OCI-M2 (cell line): Measurements from ENCODE around the gene TECPR1.

Experiments
- DNase-seq: peaks from one replicate; lab custom pipeline; 2025; ENCODE audit not compliant: unreplicated experiment; lab: John Stamatoyannopoulos, UW

TECPR1 gene

DNA sequence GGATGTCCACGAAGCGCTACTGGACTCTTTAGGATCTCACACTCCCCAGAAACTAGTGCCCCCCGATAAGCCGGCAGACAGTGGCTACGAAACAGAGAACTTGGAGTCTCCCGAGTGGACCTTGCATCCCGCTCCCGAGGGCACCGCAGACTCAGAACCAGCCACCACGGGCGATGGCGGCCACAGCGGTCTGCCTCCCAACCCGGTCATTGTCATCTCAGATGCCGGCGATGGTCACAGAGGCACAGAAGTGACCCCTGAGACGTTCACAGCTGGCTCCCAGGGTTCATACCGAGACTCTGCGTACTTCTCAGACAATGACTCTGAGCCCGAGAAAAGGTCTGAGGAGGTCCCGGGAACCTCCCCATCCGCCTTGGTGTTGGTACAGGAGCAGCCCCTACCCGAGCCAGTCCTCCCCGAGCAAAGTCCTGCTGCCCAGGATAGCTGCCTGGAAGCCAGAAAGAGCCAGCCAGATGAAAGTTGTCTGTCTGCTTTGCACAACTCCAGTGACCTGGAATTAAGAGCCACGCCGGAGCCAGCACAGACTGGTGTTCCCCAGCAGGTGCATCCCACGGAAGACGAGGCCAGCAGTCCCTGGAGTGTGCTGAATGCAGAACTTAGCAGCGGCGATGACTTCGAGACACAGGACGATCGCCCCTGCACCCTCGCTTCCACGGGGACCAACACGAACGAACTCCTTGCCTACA, 58.4 kb downstream of the TECPR1 start:
- no peak for DNase-seq

DNA sequence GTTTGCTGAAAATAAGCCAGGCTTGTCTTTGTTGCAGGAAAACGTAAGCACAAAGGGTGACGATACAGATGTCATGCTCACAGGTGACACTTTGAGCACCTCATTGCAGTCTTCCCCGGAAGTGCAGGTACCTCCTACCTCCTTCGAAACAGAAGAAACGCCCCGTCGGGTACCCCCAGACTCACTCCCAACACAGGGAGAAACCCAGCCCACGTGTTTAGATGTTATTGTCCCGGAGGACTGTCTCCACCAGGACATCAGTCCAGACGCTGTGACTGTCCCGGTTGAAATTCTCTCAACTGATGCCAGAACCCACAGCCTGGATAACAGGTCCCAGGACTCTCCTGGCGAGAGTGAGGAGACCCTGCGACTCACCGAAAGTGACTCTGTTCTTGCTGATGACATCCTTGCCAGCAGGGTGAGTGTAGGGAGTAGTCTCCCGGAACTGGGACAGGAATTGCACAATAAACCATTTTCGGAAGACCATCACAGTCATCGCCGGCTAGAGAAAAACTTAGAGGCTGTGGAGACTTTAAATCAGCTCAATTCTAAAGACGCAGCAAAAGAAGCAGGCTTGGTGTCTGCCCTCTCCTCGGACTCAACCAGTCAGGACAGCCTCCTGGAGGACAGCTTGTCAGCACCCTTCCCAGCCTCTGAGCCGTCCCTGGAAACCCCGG, 59.1 kb downstream of the TECPR1 start:
- DNase-seq, result no peak

- no peak for DNase-seq
Observed at GRCh38 chr7:98191668-98192431, 60.2 kb downstream of the TECPR1 start.

DNA sequence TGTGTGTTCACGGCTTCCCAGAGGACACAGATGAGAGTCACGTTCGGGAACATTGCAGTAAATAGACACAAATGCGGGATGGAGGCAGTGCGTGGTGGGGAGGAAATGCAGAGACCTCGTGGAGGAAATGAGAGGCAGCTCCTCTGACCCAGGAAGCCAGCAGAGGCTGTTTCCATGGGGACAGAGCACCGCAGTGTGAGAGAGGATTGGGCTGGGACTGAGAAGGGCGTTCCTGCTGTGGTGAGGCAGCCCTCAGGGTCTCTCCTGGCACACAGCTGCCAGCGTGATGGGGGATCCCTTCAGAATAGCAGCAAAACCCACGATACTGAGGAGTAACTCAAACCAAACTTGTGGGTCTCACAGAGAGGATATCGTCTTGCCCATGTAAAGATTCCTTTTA, 62.5 kb downstream of the TECPR1 start:
- DNase-seq, result no peak

DNA sequence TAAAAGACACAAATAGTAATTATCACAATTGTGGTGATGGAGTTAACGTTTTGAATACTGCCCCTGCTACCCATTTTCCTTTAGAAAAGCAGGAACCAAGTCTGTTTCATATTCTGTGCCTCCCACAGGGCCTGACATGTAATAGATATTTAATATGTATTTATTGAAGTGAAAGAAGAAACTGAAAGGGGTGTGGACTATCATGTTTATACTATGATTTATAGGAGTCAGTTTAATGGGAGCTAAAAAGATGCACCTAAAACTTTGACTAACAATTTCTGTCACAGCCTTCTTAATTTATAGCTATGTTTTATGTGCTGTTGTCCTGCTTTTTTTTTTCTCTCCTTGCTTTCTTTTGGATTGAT, 64.9 kb downstream of the TECPR1 start:
- DNase-seq, result no peak

DNA sequence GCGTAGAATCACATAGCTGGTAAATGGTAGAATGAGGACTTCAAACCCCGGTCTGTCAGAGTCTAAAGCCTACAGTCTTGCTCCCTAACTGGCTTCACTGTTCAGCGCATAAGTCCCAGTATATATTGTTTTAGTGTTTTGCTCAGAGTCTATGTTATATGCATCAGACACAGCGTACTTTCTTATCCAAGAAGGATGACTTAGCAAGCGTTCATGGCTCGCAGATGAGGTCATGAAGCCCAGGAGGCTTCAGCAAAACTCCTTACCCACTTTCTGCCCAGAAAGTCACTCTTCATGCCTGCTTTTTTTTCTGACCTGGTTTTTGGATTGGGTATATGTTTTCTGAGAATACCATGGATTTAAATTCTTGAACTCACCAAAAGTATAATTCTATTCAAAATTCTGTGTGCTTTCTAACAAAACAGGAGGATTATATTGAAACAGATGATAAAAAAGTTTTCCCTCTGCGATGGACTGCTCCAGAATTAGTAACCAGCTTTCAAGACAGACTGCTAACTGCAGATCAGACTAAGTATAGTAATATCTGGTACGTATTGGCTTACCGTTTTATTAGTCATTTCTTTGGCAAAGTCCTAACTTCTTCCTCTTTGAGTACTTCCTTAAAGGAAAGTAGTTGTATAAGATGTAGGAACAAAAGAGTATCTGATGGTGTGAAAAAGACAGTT, 65.4 kb downstream of the TECPR1 start:
- DNase-seq, result no peak

- no peak for DNase-seq
Observed at GRCh38 chr7:98185101-98185500, 66.9 kb downstream of the TECPR1 start.

- DNase-seq, result no peak
Observed at GRCh38 chr7:98180751-98181150, 71.3 kb downstream of the TECPR1 start.

DNA sequence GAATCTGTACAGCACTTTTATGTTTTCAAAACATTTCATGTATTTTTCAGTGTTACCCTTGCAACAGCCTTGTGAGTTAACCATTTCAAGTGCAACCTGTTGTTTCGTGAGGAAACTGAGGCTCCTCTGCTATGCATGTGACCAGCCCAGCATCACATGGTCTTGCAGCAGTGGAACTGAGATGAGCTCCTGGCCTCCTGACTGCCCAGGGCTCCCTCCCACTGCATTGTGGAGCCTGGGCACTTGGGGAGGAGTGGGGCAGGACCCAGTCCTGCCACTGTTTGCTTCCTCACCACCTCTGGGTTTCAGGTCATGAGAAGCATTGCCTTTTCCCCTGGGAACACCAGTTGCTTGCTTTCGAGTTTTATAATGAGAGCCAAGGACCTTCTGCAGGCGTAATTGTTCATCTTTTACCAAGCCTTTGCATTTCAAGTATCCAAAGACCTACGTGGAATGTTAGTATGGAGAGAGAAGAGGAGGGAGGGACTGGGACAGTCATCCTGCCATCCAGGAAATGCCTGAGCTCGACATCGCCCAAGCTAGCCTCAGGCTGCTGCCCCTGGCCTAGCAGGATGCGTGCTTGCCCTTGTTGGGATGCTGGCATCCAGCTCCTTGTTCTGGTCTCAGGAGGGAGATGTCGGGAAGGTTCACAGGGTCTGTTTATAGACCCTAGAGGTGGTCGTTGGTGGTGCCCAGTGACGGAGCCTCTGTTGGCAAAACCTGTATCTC, 73.1 kb downstream of the TECPR1 start:
- no peak for DNase-seq

GRCh38 chr7:98178321-98178720, 73.7 kb downstream of the TECPR1 start:
- DNase-seq, result no peak

DNA sequence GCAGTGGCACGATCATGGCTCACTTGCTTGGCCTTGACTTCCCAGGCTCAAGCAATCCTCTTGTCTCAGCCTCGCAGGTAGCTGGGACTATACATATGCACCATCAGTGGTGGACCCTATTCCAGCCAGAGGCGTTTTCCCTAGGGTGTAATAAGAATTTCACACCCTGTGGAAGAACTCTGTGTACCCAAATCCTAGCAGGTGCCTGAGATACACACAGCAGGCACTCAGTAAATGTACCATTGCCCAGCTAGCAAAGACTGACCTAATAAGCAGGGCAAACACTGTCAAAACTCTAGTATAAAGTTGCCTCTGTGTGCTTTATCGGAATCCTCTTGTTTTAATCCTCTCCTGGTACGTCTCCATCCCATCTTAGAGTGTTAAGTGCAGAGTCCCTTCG, 74.5 kb downstream of the TECPR1 start:
- no peak for DNase-seq

DNA sequence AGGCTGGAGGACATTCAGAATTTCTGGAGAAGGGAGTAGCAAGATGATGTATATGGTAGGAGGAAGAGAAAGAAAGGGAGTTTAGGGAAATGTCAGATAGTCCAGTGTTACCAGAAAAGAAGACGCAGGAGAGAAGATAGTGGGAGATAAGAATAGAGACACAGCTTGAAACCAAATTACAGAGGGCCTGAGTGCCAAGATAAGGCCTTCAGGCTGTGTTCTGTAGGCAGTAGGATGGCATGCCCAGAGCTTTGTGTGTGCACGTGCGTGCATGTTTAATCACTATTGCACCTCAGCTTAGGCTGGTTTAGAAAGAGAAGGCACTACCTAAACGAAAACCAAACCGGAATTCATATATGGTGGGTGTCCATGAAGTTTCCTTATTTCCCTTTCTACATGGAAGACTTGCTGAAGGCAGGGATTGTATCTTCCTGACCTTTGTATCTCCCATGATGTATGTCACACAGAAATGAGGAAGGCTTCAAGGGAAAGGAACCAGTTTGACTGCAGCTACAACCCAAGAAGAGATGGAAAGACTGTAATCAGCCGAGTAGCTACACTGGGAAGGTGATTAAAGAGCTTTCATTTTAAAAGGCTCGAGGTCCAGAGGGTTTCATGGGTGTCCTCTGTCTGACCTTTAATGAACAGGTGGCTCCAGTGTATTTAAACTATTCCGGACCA, 76.6 kb downstream of the TECPR1 start:
- no peak for DNase-seq

DNA sequence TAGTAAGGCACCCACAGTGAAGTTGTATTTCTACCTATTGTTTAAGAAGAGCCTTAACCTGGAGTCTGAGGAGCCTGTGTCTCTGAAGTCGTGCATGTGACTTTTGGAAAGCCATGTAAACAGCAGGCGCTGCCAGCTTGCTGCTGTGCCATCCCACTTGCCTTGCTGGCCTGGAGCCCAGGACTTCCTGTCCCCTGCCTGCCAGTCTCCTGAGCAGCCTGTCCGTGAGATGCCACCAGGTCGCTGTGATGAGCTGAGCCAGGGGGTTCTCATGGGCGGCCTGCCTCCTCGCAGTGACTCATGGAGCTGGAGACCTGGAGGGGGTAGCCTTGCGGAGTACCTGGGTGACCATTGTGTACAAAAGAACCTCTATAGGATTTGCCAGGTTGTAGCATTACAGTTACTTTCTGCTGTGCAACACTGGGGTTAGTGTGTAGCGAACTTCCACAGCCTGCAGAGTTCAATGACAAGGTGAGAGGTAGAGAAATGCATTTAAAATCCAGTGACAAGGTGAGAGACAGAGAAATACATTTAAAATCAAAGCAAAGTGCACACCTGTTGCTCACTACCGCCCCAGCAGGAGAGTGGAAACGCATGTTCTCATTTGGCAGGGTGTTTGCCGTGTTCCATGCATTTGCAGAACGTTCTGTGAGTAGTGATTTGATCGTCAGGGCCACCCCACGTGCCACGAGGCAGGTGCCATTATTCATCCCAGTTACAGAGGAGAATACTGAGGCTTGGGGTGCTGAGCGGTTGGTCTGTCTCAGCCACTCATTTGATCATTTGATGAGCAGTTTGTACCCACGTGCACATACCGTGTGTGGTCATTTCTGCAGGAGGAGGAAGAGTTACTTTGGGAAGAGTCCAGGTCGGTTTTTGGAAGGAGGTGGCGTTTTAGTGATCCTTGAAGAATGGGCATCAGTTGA, 77.4 kb downstream of the TECPR1 start:
- no peak for DNase-seq

DNA sequence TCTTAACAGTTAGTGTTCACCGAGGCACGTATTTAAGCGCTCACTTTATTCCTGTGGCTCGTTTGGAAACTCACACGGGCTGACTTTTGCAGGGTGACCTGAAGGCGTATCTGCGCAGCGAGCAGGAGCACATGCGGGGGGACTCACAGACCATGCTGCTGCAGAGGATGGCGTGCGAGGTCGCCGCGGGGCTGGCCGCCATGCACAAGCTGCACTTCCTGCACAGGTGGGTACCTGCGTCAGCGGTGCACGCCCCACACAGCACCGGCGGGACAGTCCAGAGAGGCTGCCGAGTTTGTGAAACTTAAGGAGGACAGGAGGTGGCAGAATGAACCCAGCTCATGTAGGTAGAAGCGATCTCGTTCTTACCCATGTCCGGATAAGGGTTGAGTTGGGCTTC, 80.6 kb downstream of the TECPR1 start:
- DNase-seq, result no peak

GRCh38 chr7:98170966-98171365, 81.1 kb downstream of the TECPR1 start:
- no peak for DNase-seq

GRCh38 chr7:98168904-98169621, 83.0 kb downstream of the TECPR1 start:
- DNase-seq, result no peak

GRCh38 chr7:98168181-98168903, 83.7 kb downstream of the TECPR1 start:
- DNase-seq, result no peak

DNA sequence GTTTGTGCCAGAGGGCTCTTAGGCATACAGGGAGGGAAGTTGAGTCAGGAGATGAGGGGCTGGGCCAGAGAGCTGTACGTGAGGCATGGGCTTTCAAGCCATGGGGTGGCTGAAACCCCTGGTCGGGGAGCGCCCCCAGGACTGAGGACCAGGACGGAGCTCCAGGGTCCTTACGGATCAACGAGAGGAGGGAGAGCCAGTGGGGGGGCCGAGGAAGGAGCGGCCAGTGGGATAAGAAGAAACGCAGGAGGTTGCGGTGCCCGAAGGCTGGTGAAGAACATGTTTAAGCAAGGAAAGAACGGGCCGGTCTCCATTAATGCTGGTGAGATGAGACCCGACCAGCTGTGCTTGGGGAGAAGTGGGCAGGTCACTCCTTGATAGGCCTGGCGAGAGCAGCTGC, 84.4 kb downstream of the TECPR1 start:
- DNase-seq, result no peak
